GM12892 (cell line): ENCODE measurements around the gene SHISAL2B.

Experiments used
- POLR2A ChIP-seq: IDR thresholded peaks from 2 replicates; pipeline ENCODE4 v1.6.1; 2011; ENCODE audit warnings: low read depth, low read length, control low read depth
- TAF1 ChIP-seq: IDR thresholded peaks from 2 replicates; pipeline ENCODE4 v1.6.1; 2011; ENCODE audit warnings: low read depth, mild to moderate bottlenecking, control low read depth, low read length, borderline replicate concordance

GRCh38 chr5:64665243-64665642 lies 25.1 kb upstream of the SHISAL2B start:
- TF ChIP-seq POLR2A (no peak), TAF1 (no peak)
